ENCODE data around the gene SARDH.

DNA sequence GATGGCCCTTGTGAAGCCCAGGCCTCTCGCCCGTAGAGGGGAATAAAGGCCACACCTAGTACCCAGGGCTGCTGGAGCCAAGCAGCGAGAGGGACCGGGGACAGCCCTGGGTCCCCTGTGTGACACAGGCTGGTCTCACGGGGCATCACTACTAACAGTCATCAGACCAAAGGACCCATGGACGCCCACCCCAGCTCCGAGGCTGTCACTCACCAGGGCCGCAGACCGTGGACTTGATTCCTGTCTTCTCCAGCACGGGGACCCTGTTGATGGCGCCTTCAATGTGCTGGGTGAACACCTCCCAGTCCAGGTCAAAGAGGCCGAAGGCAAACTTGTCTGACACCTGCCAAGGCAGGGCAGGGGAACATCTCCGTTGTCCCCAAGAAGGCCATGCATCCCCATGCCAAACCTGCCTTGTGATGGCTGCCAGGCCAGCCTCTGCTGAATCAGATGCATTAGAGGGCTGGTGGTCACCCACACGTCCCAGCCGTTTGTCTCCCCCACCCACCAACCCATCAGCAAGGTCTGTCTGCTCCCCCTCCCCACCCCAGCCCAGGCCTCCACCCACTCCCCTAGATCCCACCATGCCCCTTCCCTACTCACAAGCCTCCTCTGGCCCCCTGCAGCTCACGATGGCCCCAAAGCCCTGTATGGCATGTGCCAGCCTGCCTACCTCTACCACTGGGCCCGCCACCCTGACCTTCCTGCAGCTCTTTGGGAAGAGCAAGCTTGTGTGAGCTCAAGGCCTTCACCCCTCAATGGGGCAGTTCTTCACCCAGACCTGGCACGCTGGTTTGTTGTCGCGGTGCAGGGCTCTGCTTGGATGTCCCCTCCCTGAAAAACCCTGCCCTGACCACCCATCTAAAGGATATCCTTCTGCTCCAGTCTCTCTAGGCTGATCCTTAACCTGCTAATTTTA is 20.8 kb downstream of the SARDH start:
- TF ChIP-seq, protein P1, sequence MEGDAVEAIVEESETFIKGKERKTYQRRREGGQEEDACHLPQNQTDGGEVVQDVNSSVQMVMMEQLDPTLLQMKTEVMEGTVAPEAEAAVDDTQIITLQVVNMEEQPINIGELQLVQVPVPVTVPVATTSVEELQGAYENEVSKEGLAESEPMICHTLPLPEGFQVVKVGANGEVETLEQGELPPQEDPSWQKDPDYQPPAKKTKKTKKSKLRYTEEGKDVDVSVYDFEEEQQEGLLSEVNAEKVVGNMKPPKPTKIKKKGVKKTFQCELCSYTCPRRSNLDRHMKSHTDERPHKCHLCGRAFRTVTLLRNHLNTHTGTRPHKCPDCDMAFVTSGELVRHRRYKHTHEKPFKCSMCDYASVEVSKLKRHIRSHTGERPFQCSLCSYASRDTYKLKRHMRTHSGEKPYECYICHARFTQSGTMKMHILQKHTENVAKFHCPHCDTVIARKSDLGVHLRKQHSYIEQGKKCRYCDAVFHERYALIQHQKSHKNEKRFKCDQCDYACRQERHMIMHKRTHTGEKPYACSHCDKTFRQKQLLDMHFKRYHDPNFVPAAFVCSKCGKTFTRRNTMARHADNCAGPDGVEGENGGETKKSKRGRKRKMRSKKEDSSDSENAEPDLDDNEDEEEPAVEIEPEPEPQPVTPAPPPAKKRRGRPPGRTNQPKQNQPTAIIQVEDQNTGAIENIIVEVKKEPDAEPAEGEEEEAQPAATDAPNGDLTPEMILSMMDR (IDR thresholded peaks at IDR 0.05 in 2 of 3, conservative IDR thresholded peaks at IDR 0.05 in 1 of 3; ENCODE audit: borderline replicate concordance in 1 of 3, insufficient read depth in 1 of 3, low read depth in 2 of 3, low read length in 2 of 3), result no peak
- TF ChIP-seq SP1 (IDR thresholded peaks at IDR 0.05; ENCODE audit: low read depth) (no peak), RAD21 (IDR thresholded peaks at IDR 0.05; ENCODE audit: low read depth) (no peak), SIN3A (IDR thresholded peaks at IDR 0.05; ENCODE audit: low read depth) (no peak), ELF1 (IDR thresholded peaks at IDR 0.05; ENCODE audit: borderline replicate concordance, low read depth) (no peak), POLR2AphosphoS5 (IDR thresholded peaks at IDR 0.05; ENCODE audit: low read depth, low read length) (no peak), SRF (IDR thresholded peaks at IDR 0.05; ENCODE audit: low read depth) (no peak), EZH2 (IDR thresholded peaks at IDR 0.05) (no peak), JUND (IDR thresholded peaks at IDR 0.05) (no peak), CBX3 (IDR thresholded peaks at IDR 0.05; ENCODE audit: low read depth) (no peak), POLR2A (IDR thresholded peaks at IDR 0.05; ENCODE audit: borderline replicate concordance, extremely low read depth, insufficient read depth, insufficient read length) (no peak), YY1 (IDR thresholded peaks at IDR 0.05; ENCODE audit: extremely low read depth, insufficient replicate concordance, low read depth, low read length) (no peak)
- TF ChIP-seq, protein P2, sequence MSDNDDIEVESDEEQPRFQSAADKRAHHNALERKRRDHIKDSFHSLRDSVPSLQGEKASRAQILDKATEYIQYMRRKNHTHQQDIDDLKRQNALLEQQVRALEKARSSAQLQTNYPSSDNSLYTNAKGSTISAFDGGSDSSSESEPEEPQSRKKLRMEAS (IDR thresholded peaks at IDR 0.05), result no peak
- TF ChIP-seq, protein P3, sequence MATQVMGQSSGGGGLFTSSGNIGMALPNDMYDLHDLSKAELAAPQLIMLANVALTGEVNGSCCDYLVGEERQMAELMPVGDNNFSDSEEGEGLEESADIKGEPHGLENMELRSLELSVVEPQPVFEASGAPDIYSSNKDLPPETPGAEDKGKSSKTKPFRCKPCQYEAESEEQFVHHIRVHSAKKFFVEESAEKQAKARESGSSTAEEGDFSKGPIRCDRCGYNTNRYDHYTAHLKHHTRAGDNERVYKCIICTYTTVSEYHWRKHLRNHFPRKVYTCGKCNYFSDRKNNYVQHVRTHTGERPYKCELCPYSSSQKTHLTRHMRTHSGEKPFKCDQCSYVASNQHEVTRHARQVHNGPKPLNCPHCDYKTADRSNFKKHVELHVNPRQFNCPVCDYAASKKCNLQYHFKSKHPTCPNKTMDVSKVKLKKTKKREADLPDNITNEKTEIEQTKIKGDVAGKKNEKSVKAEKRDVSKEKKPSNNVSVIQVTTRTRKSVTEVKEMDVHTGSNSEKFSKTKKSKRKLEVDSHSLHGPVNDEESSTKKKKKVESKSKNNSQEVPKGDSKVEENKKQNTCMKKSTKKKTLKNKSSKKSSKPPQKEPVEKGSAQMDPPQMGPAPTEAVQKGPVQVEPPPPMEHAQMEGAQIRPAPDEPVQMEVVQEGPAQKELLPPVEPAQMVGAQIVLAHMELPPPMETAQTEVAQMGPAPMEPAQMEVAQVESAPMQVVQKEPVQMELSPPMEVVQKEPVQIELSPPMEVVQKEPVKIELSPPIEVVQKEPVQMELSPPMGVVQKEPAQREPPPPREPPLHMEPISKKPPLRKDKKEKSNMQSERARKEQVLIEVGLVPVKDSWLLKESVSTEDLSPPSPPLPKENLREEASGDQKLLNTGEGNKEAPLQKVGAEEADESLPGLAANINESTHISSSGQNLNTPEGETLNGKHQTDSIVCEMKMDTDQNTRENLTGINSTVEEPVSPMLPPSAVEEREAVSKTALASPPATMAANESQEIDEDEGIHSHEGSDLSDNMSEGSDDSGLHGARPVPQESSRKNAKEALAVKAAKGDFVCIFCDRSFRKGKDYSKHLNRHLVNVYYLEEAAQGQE (IDR thresholded peaks at IDR 0.05; ENCODE audit: low read depth), result no peak

Measured in HCT116 (cell line).